Pancreas (tissue), 10 donors: ENCODE measurements around the gene SLC13A5. TPM values are rescaled to one million over a fixed set of nuclear protein-coding genes. Genes with fewer than 3 reads are reported as not detected.

Experiments used
- ATAC-seq, 4 donors: fragments of 200-7000 bp; cut with Tn5 transposase; one replicate each; pipeline versions ENCODE4 v1.8.0 to v1.9.1; 2020; ENCODE audit warnings: mild to moderate bottlenecking in 4 of 4, moderate library complexity in 4 of 4
- DNase-seq, 6 donors: peaks; one replicate each; pipeline ENCODE4 v3.0.0-alpha.2; 2020
- FAIRE-seq: peaks from 2 replicates; lab custom pipeline; 2012; peaks lifted over from hg19 to GRCh38; lab: Jason Lieb, UNC
- H3K27ac ChIP-seq, 4 donors: fragments of 200-600 bp; sonication (generic); 1 replicate in 3 of 4; 2 replicates in 1 of 4; pipeline versions ENCODE4 v1.5.0 to v1.8.0; 2020
- H3K27me3 ChIP-seq, 4 donors: fragments of 200-600 bp; one replicate each; pipeline ENCODE4 v1.8.0; 2021
- H3K36me3 ChIP-seq, 3 donors: fragments of 200-600 bp; sonication (generic) in 1 of 3; one replicate each; pipeline versions ENCODE4 v1.5.0 to v1.8.0; 2020 to 2021
- H3K4me1 ChIP-seq, 3 donors: fragments of 200-600 bp; one replicate each; pipeline ENCODE4 v1.8.0; 2021
- H3K4me3 ChIP-seq, 4 donors: fragments of 200-600 bp; sonication (generic) in 2 of 4; one replicate each; pipeline versions ENCODE4 v1.5.0 to v1.8.0; 2020 to 2021
- H3K9me3 ChIP-seq, 4 donors: fragments of 200-600 bp; one replicate each; pipeline ENCODE4 v1.8.0; 2021
- CTCF ChIP-seq, 4 donors: fragments of 200-600 bp; sonication (generic) in 3 of 4; IDR thresholded peaks; one replicate each; pipeline versions ENCODE4 v1.5.0 to v1.8.0; 2021; ENCODE audit warnings: antibody characterized with exemption in 4 of 4
- WGBS, 2 donors: extraction: QIAGEN DNeasy Blood & Tissue Kit; methylation state at CpG; one replicate each; pipeline ENCODE4 v1.1.7; 2013; 5-methylcytosine and 5-hydroxymethylcytosine counted together
- intact Hi-C, 3 donors: fragments of 100-400 bp; cut with DNase I; formaldehyde crosslinking; loops; one replicate each; pipeline versions ENCODE4 v1.11.1 to v1.14.2; 2022
- microRNA-seq, 2 donors: library from miRNA; unstranded; fragments of <30 nt; microRNA quantifications; one replicate each; pipeline versions ENCODE4 to v1.1.0, GENCODE V29; 2019 to 2020
- polyA plus RNA-seq, 2 donors: library from polyadenylated mRNA; stranded (reverse); fragments of 200-250 nt; gene quantifications; one replicate each; pipeline ENCODE4 v1.2.3, GENCODE V29; 2013
- total RNA-seq, 6 donors: library from RNA; stranded (reverse); fragmentation: NEBNext Ultra II Directional in 4 of 6; extraction: Animal tissue kit (Norgen Biotek cat#: 25700) in 4 of 6; gene quantifications; one replicate each; pipeline versions ENCODE4 v1.2.1 to v1.2.4, GENCODE V29; 2021 to 2023
- donor health status: healthy with polysubstance abuse.
- donor health status: DM: no; HTN: no; CAD: no; lungs with moderate emphysema.
- donor health status: DM: no; HTN: no; CAD: no.
- donor health status: control.
- donor health status: control.
- donor health status: Bipolar disorder and iron deficiency.
- donor health status: DM: yes; HTN: yes; CAD: no.
- donor health status: DM: no; HTN: no; CAD: no.
- donor health status: DM: no; HTN: no; CAD: no.
- donor health status: DM: yes; HTN: yes; CAD: no.

SLC13A5 gene
- total and polyA plus RNA-seq, 8 donors = 0.15 to 0.47 (median 0.25) TPM; not detected in 4

GRCh38 chr17:6636616-6637457 is 76.3 kb downstream of the SLC13A5 start:
- Histone ChIP-seq H3K4me1 (peaks cover 0 to 16% (median 8%) of the 10 kb centered on the region in 3 donors), H3K4me3 (no peak overlapping the region), H3K36me3 (peaks cover 0 to 20% (median 0%) of the 10 kb centered on the region in 3 donors), H3K9me3 (no peaks in the 10 kb centered on the region), H3K27ac (no peak overlapping the region), H3K27me3 (no peaks in the 10 kb centered on the region)
- ATAC-seq (no peak), DNase-seq (peak in 2 of 6 donors; percentile 28 to 79), FAIRE-seq (no peak)
- intact Hi-C loops = no loop called here
- 89 to 91% methylated on average over 17 of the region's 17 CpGs for WGBS, 2 donors
- no peak for TF ChIP-seq CTCF (IDR thresholded peaks at IDR 0.05)

- FAIRE-seq = no peak
- 63 to 77% methylated on average over 2 of the region's 2 CpGs for WGBS, 2 donors
- no peak for ATAC-seq
- Histone ChIP-seq H3K27ac (no peak overlapping the region), H3K36me3 (peaks cover 0 to 23% (median 2%) of the 10 kb centered on the region in 3 donors), H3K9me3 (no peaks in the 10 kb centered on the region), H3K27me3 (no peaks in the 10 kb centered on the region), H3K4me3 (no peak overlapping the region), H3K4me1 (peaks cover 0 to 12% (median 8%) of the 10 kb centered on the region in 3 donors)
- no peak for DNase-seq
- intact Hi-C loops = no loop called here
- no peak for TF ChIP-seq CTCF (IDR thresholded peaks at IDR 0.05)
These were observed 77.1 kb downstream of the SLC13A5 start for GRCh38 chr17:6636105-6636504.

Small RNAs within 50 kb of the gene (microRNA-seq; reads per million reads assigned to microRNA genes)
- gene MIR4520-1 (0 reads per million in 2 donors), gene MIR4520-2 (0 reads per million in 2 donors)

Other genes with a start within 250 kb of the SLC13A5 start
- gene PITPNM3, start 156.8 kb downstream of the SLC13A5 start, total RNA-seq = 1 to 10 TPM in 5 of 6 donors, under 1 TPM in 1; 0.67 to 4.3 (median 2.5) TPM
- gene PITPNM3, start 156.8 kb downstream of the SLC13A5 start, polyA plus RNA-seq = 1 to 10 TPM; 1.7 to 5.1 TPM
- 10 to 100 TPM in 1 of 6 donors, 1 to 10 TPM in 5; 4.6 to 10.6 (median 6.0) TPM for gene KIAA0753, start 72.7 kb downstream of the SLC13A5 start, total RNA-seq
- gene KIAA0753, start 72.7 kb downstream of the SLC13A5 start, polyA plus RNA-seq = 1 to 10 TPM; 4.4 to 6.4 TPM
- gene TXNDC17, start 72.3 kb downstream of the SLC13A5 start, total RNA-seq = 10 to 100 TPM; 24.6 to 37.4 (median 31.5) TPM
- 10 to 100 TPM; 77.7 to 81.1 TPM for gene TXNDC17, start 72.3 kb downstream of the SLC13A5 start, polyA plus RNA-seq
- 1 to 10 TPM; 2.2 to 7.5 (median 5.6) TPM for gene MED31, start 61.8 kb downstream of the SLC13A5 start, total RNA-seq
- gene MED31, start 61.8 kb downstream of the SLC13A5 start, polyA plus RNA-seq = 10 to 100 TPM in 1 of 2 donors, 1 to 10 TPM in 1; 7.0 to 14.5 TPM
- gene C17orf100, start 61.6 kb downstream of the SLC13A5 start, total RNA-seq = 1 to 10 TPM in 5 of 6 donors, under 1 TPM in 1; 0.91 to 2.7 (median 2.2) TPM
- gene C17orf100, start 61.6 kb downstream of the SLC13A5 start, polyA plus RNA-seq = 1 to 10 TPM; 3.3 to 5.8 TPM
- 10 to 100 TPM in 2 of 6 donors, 1 to 10 TPM in 4; 1.5 to 13.1 (median 4.1) TPM for gene XAF1, start 42.7 kb upstream of the SLC13A5 start, total RNA-seq
- gene XAF1, start 42.7 kb upstream of the SLC13A5 start, polyA plus RNA-seq = 10 to 100 TPM; 11.8 to 12.8 TPM
- gene FBXO39, start 62.8 kb upstream of the SLC13A5 start, total RNA-seq = under 1 TPM in 1 of 6 donors, not detected in 5; 0.28 TPM
- under 1 TPM in 1 of 2 donors, not detected in 1; 0.21 TPM for gene FBXO39, start 62.8 kb upstream of the SLC13A5 start, polyA plus RNA-seq
- gene TEKT1, start 118.4 kb upstream of the SLC13A5 start, total RNA-seq = under 1 TPM in 1 of 6 donors, not detected in 5; 0.28 TPM
- gene TEKT1, start 118.4 kb upstream of the SLC13A5 start, polyA plus RNA-seq = under 1 TPM in 1 of 2 donors, not detected in 1; 0.07 TPM